NCI-H187 (cell line): ENCODE data around the gene MYBPC1.
"Not testable (repeated sequence)": the region's sequence is repeated elsewhere in the genome, so short reads cannot be mapped to it uniquely, and the experiment has no call there.

Source experiments
- DNase-seq, 2 experiments: peaks; one replicate each; lab custom pipeline; 2025; lab: John Stamatoyannopoulos, UW

The MYBPC1 gene

GRCh38 chr12:101733166-101733565 lies 138.4 kb downstream of the MYBPC1 start:
- DNase-seq = no peak

- DNase-seq = not testable (repeated sequence)
These were observed 139.7 kb downstream of the MYBPC1 start for GRCh38 chr12:101734482-101734881.
